HCT116 (cell line): Measurements from ENCODE around the gene DYNC1I1. TPM values are rescaled to one million over a fixed set of nuclear protein-coding genes. Genes with fewer than 3 reads are reported as not detected.
A peak's percentile ranks its signal among the peaks of the same experiment; 100 is the strongest.

Source experiments
- ATAC-seq: fragments of 200-7000 bp; cut with Tn5 transposase; 2 replicates; pipeline ENCODE4 v1.9.1; 2020; ENCODE audit warnings: mild to moderate bottlenecking, moderate library complexity
- BruUV-seq: library from RNA; stranded (reverse); fragments of 400-500 nt; replicated peaks from 2 replicates; lab custom pipeline; 2021; lab: Mats Ljungman, UMichigan
- CTCF ChIA-PET: fragments of 300-600 bp; sonication (Branson Sonifier 250); formaldehyde crosslinking; loops from one replicate; lab custom pipeline; 2021; ENCODE audit warnings: antibody characterized with exemption; lab: Charles Lee
- POLR2A ChIA-PET: fragments of 300-600, 350-600 bp; sonication (Branson Sonifier 250); formaldehyde crosslinking; loops from one replicate; lab custom pipeline; 2021; ENCODE audit warnings: antibody characterized with exemption; lab: Charles Lee
- RAD21 ChIA-PET, 2 experiments: fragments of 300-600 bp; sonication (Branson Sonifier 250); formaldehyde crosslinking; loops; one replicate each; lab custom pipeline; 2023; ENCODE audit warnings: low total read pairs in 2 of 2; ENCODE audit not compliant: uncharacterized antibody in 2 of 2, unreplicated experiment in 2 of 2, low non-redundant PET in 1 of 2; lab: Charles Lee
- DNase-seq: peaks from one replicate; pipeline ENCODE4 v3.0.0-alpha.2; 2010; ENCODE audit warnings: low read depth, low spot score
- H2AFZ ChIP-seq: fragments of 200-600 bp; shearing (Covaris generic), sonication (generic); 2 replicates; pipeline ENCODE4 v1.6.1; 2017; ENCODE audit warnings: low read depth, mixed run types, mixed read lengths, antibody characterized with exemption, low read length; ENCODE audit not compliant: poor library complexity, severe bottlenecking
- H3K27ac ChIP-seq: 2 replicates; pipeline ENCODE4 v1.5.1; 2012; ENCODE audit warnings: low read depth, low read length
- H3K27me3 ChIP-seq: fragments of 200-600 bp; sonication (generic); 2 replicates; pipeline ENCODE4 v1.6.1; 2016; ENCODE audit warnings: mixed run types, low read length, mixed read lengths; ENCODE audit not compliant: insufficient read depth
- H3K36me3 ChIP-seq, 2 experiments: fragments of 200-500 bp in 1 of 2; fragments of 200-600 bp in 1 of 2; sonication (Bioruptor generic) in 1 of 2; sonication (generic) in 1 of 2; 2 replicates each; pipeline versions ENCODE4 v1.5.1 to v1.6.1; 2014 to 2016; ENCODE audit warnings: low read length in 2 of 2, inconsistent platforms in 1 of 2, mixed read lengths in 1 of 2, mixed run types in 1 of 2; ENCODE audit not compliant: insufficient read depth in 2 of 2, control insufficient read depth in 1 of 2
- H3K4me1 ChIP-seq, 2 experiments: fragments of 200-600 bp in 1 of 2; sonication (generic) in 1 of 2; 2 replicates each; pipeline versions ENCODE4 v1.5.1 to v1.6.1; 2012 to 2017; ENCODE audit warnings: low read length in 2 of 2, inconsistent platforms in 1 of 2, mild to moderate bottlenecking in 1 of 2, mixed read lengths in 1 of 2, mixed run types in 1 of 2, moderate library complexity in 1 of 2; ENCODE audit not compliant: insufficient read depth in 2 of 2, control insufficient read depth in 1 of 2
- H3K4me2 ChIP-seq: fragments of 200-600 bp; sonication (generic); 2 replicates; pipeline ENCODE4 v1.6.1; 2017; ENCODE audit warnings: mixed run types, low read length, mixed read lengths
- H3K4me3 ChIP-seq, 2 experiments: fragments of 200-600 bp in 1 of 2; sonication (generic) in 1 of 2; replicated peaks in 1 of 2; 2 replicates each; pipeline ENCODE4 v1.5.1; 2011 to 2016; ENCODE audit warnings: low read length in 2 of 2, control low read depth in 1 of 2, low read depth in 1 of 2, mild to moderate bottlenecking in 1 of 2, mixed read lengths in 1 of 2, mixed run types in 1 of 2
- H3K79me2 ChIP-seq: fragments of 200-600 bp; sonication (generic); 2 replicates; pipeline ENCODE4 v1.6.1; 2017; ENCODE audit warnings: mild to moderate bottlenecking, mixed run types, low read length, moderate library complexity, mixed read lengths; ENCODE audit not compliant: insufficient read depth
- H3K9ac ChIP-seq: fragments of 200-600 bp; sonication (generic); 2 replicates; pipeline ENCODE4 v1.6.1; 2016; ENCODE audit warnings: low read length, mixed read lengths
- H3K9me2 ChIP-seq: fragments of 200-600 bp; sonication (generic), shearing (Covaris generic); 2 replicates; pipeline ENCODE4 v1.6.1; 2017; ENCODE audit warnings: mixed run types, mild to moderate bottlenecking, moderate library complexity; ENCODE audit not compliant: insufficient read depth
- H3K9me3 ChIP-seq, 2 experiments: fragments of 200-500 bp in 1 of 2; fragments of 200-600 bp in 1 of 2; sonication (Bioruptor generic) in 1 of 2; sonication (generic) in 1 of 2; 2 replicates each; pipeline ENCODE4 v1.6.1; 2014 to 2017; ENCODE audit warnings: low read length in 2 of 2, mixed read lengths in 2 of 2, inconsistent platforms in 1 of 2, low read depth in 1 of 2, mild to moderate bottlenecking in 1 of 2, mixed run types in 1 of 2, moderate library complexity in 1 of 2; ENCODE audit not compliant: control insufficient read depth in 1 of 2, insufficient read depth in 1 of 2
- H4K20me1 ChIP-seq: fragments of 200-600 bp; sonication (generic), shearing (Covaris generic); 2 replicates; pipeline ENCODE4 v1.6.1; 2017; ENCODE audit warnings: mixed run types, mild to moderate bottlenecking, moderate library complexity; ENCODE audit not compliant: insufficient read depth
- CBX3 ChIP-seq: IDR thresholded peaks from 2 replicates; pipeline ENCODE4 v1.6.1; 2012; ENCODE audit warnings: low read depth
- ELF1 ChIP-seq: IDR thresholded peaks from 2 replicates; pipeline ENCODE4 v1.6.1; 2012; ENCODE audit warnings: low read depth, borderline replicate concordance
- EZH2phosphoT487 ChIP-seq: fragments of 200-600 bp; IDR thresholded peaks from 2 replicates; pipeline ENCODE4 v1.6.1; 2018; ENCODE audit warnings: antibody characterized with exemption, borderline replicate concordance
- RAD21 ChIP-seq: IDR thresholded peaks from 2 replicates; pipeline ENCODE4 v1.6.1; 2012; ENCODE audit warnings: low read depth, mild to moderate bottlenecking
- TCF7L2 ChIP-seq: IDR thresholded peaks from 2 replicates; pipeline ENCODE4 v1.7.0; 2011; ENCODE audit warnings: borderline replicate concordance, inconsistent platforms; ENCODE audit not compliant: insufficient read depth, insufficient read length; ENCODE audit errors: extremely low read depth
- YY1 ChIP-seq: IDR thresholded peaks from 2 replicates; pipeline ENCODE4 v1.6.1; 2011; ENCODE audit warnings: low read length, low read depth, moderate library complexity, mild to moderate bottlenecking; ENCODE audit not compliant: insufficient replicate concordance; ENCODE audit errors: extremely low read depth
- intact Hi-C: fragments of 100-400 bp; cut with micrococcal nuclease; formaldehyde crosslinking; loops from 2 replicates; pipeline ENCODE4 v1.10.0; 2022
- total RNA-seq: library from RNA; stranded (reverse); gene quantifications from one replicate; pipeline ENCODE4 v1.2.1, GENCODE V29; 2021; ENCODE audit not compliant: unreplicated experiment
- TF ChIP-seq, protein P1 (sequence below): IDR thresholded peaks from 2 replicates; pipeline ENCODE4 v1.6.1; 2012
- TF ChIP-seq, protein P2 (sequence below), 3 experiments: fragments of 200-600 bp in 1 of 3; sonication (generic) in 1 of 3; IDR thresholded peaks in 2 of 3; conservative IDR thresholded peaks in 1 of 3; 2 replicates each; pipeline ENCODE4 v1.5.1; 2012 to 2017; ENCODE audit warnings: low read depth in 2 of 3, low read length in 2 of 3, antibody characterized with exemption in 1 of 3, borderline replicate concordance in 1 of 3, control low read depth in 1 of 3, mild to moderate bottlenecking in 1 of 3, mixed read lengths in 1 of 3, mixed run types in 1 of 3, moderate library complexity in 1 of 3; ENCODE audit not compliant: insufficient read depth in 1 of 3

Gene DYNC1I1
- total RNA-seq, 1 experiment from 2014 or later = not detected

DNA sequence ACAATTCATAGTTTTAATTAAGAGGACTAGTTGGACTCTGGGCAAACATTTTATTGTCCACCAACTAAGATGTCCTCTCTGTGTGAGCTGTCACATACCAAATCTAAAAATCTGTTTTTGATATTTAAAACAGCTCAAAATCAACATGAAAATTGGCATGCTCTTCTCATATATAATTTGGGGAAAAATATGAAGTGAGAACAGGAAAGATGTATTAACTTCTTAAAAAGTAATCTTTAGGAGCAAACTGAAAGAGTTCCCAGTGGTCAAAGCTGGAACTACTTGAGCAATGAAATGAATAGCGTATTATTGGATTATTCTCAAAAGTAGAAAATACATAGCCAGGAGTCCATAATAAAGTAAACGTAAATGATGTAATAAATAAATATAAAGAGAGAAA lies 147.2 kb downstream of the DYNC1I1 start:
- H3K4me3 ChIP-seq = no peak overlapping the region
- TF ChIP-seq, protein P1, sequence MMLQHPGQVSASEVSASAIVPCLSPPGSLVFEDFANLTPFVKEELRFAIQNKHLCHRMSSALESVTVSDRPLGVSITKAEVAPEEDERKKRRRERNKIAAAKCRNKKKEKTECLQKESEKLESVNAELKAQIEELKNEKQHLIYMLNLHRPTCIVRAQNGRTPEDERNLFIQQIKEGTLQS = no peak
- TF ChIP-seq, protein P2, sequence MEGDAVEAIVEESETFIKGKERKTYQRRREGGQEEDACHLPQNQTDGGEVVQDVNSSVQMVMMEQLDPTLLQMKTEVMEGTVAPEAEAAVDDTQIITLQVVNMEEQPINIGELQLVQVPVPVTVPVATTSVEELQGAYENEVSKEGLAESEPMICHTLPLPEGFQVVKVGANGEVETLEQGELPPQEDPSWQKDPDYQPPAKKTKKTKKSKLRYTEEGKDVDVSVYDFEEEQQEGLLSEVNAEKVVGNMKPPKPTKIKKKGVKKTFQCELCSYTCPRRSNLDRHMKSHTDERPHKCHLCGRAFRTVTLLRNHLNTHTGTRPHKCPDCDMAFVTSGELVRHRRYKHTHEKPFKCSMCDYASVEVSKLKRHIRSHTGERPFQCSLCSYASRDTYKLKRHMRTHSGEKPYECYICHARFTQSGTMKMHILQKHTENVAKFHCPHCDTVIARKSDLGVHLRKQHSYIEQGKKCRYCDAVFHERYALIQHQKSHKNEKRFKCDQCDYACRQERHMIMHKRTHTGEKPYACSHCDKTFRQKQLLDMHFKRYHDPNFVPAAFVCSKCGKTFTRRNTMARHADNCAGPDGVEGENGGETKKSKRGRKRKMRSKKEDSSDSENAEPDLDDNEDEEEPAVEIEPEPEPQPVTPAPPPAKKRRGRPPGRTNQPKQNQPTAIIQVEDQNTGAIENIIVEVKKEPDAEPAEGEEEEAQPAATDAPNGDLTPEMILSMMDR (IDR thresholded peaks at IDR 0.05 in 2 of 3, conservative IDR thresholded peaks at IDR 0.05 in 1 of 3; ENCODE audit: borderline replicate concordance in 1 of 3, insufficient read depth in 1 of 3, low read depth in 2 of 3, low read length in 2 of 3) = peak in 2 of 3 experiments; percentile 16 to 44; a peak in 1 of 6 replicates
- TF ChIP-seq, all 23 proteins: peak for 1
- BruUV-seq = no TSS peak
- intact Hi-C loops = loop anchor here (5.0 kb wide), 2 partner anchors 498 to 1928 kb away; no protein-coding TSS in a partner anchor
- no peaks in the 10 kb centered on the region for H3K9me3 ChIP-seq
- no peak overlapping the region for H3K4me2 ChIP-seq
- no peak overlapping the region for H3K9ac ChIP-seq
- ChIA-PET RAD21 (no interaction called here), CTCF (interaction anchor here (0.8 to 1.1 kb wide), 4 partner anchors 11 to 1111 kb away, joined by 3 read pairs; no protein-coding TSS in a partner anchor), POLR2A (no interaction called here)
- H4K20me1 ChIP-seq = no peaks in the 10 kb centered on the region
- no peaks in the 10 kb centered on the region for H3K4me1 ChIP-seq
- H3K27ac ChIP-seq = no peak overlapping the region
- H3K9me2 ChIP-seq = no peaks in the 10 kb centered on the region
- DNase-seq (no peak), ATAC-seq (no peak)
- H3K36me3 ChIP-seq = no peaks in the 10 kb centered on the region
- H2AFZ ChIP-seq = no peak overlapping the region
- no peaks in the 10 kb centered on the region for H3K79me2 ChIP-seq
- H3K27me3 ChIP-seq = peaks cover 60% of the 10 kb centered on the region

DNA sequence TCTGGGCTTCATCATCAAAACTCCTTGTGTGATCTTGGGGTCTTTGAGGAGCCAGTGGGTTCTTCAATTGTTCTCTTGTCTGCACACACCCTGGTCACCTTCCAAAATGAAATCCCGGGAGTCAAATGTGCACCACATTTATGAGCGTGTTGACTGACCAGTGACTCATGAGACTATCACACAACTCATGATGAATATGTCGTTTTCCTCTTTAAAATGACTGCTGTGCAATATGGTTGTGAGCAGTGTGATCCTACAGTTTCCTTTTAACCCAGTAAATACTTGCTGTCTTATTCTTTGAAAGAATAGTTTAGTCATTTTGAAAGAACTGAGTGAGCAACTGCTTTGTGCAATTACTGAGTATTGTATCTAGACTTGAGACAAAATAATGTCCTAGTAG lies 149.2 kb downstream of the DYNC1I1 start:
- Histone ChIP-seq H3K27ac (no peak overlapping the region), H3K27me3 (peaks cover 54% of the 10 kb centered on the region), H3K36me3 (no peaks in the 10 kb centered on the region), H3K9ac (no peak overlapping the region), H3K9me2 (no peaks in the 10 kb centered on the region), H3K4me1 (no peaks in the 10 kb centered on the region), H3K4me2 (no peak overlapping the region), H3K9me3 (no peaks in the 10 kb centered on the region), H3K4me3 (no peak overlapping the region), H2AFZ (no peak overlapping the region), H3K79me2 (no peaks in the 10 kb centered on the region), H4K20me1 (no peaks in the 10 kb centered on the region)
- POLR2A ChIA-PET = no interaction called here
- DNase-seq (no peak), ATAC-seq (no peak)
- RAD21 ChIA-PET = no interaction called here
- CTCF ChIA-PET = no interaction called here
- TF ChIP-seq ELF1 (no peak), TCF7L2 (no peak), YY1 (no peak), EZH2phosphoT487 (no peak), CBX3 (no peak), RAD21 (no peak)
- TF ChIP-seq, protein P1 = no peak
- intact Hi-C loops = no loop called here
- BruUV-seq = no TSS peak
